ENCODE measurements around the gene C10orf105. TPM values are rescaled to one million over a fixed set of nuclear protein-coding genes. Genes with fewer than 3 reads are reported as not detected.

Gene C10orf105
- total RNA-seq, 4 donors from 2014 or later: 0.06 to 0.27 (median 0.14) TPM

DNA sequence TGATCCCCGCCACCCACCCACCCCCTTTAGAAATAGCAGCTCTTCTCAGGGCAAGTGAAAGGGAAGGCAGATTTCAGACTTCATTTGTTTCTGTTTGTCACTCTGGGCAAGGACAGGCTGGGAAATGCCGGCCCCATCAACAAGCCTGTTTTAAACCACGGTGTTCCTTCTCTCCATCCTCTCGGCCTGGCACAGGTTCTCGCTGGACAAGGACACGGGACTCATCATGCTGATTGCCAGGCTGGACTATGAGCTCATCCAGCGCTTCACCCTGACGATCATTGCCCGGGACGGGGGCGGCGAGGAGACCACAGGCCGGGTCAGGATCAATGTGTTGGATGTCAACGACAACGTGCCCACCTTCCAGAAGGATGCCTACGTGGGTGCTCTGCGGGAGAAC lies 42.3 kb downstream of the C10orf105 start:
- intact Hi-C loops (cut with DNase I; ENCODE audit: low total_unique reads): no loop called here
- H3K4me3 ChIP-seq (ENCODE audit: low read depth, poor library complexity, severe bottlenecking): no peak overlapping the region
- WGBS, 2 donors: 95% methylated on average over 17 of the region's 17 CpGs

DNA sequence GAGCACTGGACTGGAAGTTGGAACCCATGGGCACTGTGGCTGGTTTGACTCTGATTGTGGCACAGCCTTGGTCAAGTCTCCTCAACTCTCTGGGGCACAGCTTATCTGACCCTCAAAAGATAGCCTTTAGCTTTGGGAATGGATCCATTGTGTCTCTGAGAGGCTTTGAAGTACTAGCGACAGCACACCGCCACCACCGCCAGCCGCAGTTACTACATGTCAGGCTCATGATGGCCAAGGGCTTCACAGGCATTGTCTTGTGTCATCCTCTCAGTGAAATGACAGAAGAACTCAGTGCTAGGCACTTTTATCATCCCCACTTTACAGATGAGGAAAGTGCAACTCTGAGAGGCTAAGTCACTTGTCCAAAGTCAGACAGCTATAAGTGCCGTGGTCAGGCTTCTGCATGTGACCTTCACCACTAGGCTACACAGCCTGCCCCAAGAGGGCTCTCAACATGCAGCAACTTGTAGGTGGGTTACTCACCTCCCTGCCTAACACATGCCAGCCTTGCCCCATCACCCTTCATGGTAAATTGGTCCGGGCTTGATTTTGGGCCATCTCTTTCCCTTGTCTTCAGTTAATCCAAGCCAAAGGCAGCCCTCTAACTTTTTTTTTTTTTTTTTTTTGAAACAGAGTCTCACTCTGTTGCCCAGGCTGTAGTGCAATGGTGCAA lies 44.1 kb downstream of the C10orf105 start:
- intact Hi-C loops (cut with DNase I; ENCODE audit: low total_unique reads): no loop called here
- DNase-seq (ENCODE audit: low spot score in 2 of 2): no peak
- WGBS, 2 donors: 89 to 97% methylated on average over 6 of the region's 6 CpGs
- TF ChIP-seq, protein P1, sequence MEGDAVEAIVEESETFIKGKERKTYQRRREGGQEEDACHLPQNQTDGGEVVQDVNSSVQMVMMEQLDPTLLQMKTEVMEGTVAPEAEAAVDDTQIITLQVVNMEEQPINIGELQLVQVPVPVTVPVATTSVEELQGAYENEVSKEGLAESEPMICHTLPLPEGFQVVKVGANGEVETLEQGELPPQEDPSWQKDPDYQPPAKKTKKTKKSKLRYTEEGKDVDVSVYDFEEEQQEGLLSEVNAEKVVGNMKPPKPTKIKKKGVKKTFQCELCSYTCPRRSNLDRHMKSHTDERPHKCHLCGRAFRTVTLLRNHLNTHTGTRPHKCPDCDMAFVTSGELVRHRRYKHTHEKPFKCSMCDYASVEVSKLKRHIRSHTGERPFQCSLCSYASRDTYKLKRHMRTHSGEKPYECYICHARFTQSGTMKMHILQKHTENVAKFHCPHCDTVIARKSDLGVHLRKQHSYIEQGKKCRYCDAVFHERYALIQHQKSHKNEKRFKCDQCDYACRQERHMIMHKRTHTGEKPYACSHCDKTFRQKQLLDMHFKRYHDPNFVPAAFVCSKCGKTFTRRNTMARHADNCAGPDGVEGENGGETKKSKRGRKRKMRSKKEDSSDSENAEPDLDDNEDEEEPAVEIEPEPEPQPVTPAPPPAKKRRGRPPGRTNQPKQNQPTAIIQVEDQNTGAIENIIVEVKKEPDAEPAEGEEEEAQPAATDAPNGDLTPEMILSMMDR (IDR thresholded peaks at IDR 0.05): no peak
- no peak for TF ChIP-seq POLR2A (IDR thresholded peaks at IDR 0.05)
- H3K4me3 ChIP-seq (ENCODE audit: low read depth, poor library complexity, severe bottlenecking): no peak overlapping the region

More for the DNA sequence above, 42.3 kb downstream of the C10orf105 start:
- DNase-seq (ENCODE audit: low spot score in 2 of 2): no peak
- no peak for TF ChIP-seq POLR2A (IDR thresholded peaks at IDR 0.05)
- TF ChIP-seq, protein P1 (IDR thresholded peaks at IDR 0.05): no peak

DNA sequence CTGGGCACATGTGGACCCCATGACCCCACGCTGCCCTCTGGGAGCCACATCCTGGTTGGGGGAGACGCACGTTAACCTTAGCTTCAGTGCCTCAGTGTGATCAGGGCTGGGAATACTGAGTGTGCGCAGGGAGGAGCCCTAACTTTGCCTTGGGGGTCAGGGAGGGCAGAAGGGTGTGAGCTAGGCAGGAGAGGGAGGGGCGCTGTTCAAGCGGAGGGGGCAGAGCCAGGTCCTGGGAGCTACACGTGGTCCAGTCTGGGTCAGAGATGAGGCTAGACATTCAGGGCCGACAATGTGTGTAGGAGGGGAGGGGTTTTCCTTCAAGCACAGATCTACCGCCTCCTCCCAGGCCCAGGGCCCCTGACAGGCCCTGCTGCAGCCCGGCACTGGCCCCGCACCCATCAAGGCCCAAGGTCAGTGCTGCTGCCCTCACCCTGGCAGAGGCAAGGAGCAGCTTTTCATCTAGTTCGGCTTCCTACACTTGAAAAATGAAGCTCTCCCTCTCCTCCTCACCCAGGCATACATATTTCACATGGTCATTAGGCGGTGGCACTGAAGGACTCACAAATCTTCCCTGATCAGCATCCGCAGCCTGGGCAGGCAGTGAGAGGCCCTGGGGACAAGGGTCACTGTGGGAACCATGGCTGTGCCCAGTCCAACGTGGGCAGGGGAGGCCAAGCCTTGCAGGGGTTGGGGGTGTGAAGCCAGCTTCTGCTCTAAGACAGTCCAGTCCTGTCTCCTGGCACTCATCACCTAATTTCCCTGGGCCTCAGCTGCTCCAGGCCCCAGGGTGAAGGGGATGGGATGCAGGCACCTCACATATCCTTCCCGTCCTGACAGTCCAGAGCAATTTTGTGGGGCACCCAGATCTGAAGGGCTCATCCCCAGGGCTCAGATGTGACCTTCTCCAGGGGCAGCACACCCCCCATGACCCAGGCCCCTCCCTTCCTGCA lies 47.3 kb downstream of the C10orf105 start:
- 79 to 82% methylated on average over 16 of the region's 16 CpGs for WGBS, 2 donors
- TF ChIP-seq POLR2A (IDR thresholded peaks at IDR 0.05): no peak
- TF ChIP-seq, protein P1 (IDR thresholded peaks at IDR 0.05): no peak
- intact Hi-C loops (cut with DNase I; ENCODE audit: low total_unique reads): no loop called here
- no peak overlapping the region for H3K4me3 ChIP-seq (ENCODE audit: low read depth, poor library complexity, severe bottlenecking)
- no peak for DNase-seq (ENCODE audit: low spot score in 2 of 2)

- H3K4me3 ChIP-seq (ENCODE audit: low read depth, poor library complexity, severe bottlenecking): no peak overlapping the region
- WGBS, 2 donors: 49 to 51% methylated on average over 5 of the region's 5 CpGs
- TF ChIP-seq, protein P1 (IDR thresholded peaks at IDR 0.05): no peak
- TF ChIP-seq POLR2A (IDR thresholded peaks at IDR 0.05): no peak
- intact Hi-C loops (cut with DNase I; ENCODE audit: low total_unique reads): no loop called here
- no peak for DNase-seq (ENCODE audit: low spot score in 2 of 2)
Observed at GRCh38 chr10:71667387-71667752, 52.2 kb downstream of the C10orf105 start.

DNA sequence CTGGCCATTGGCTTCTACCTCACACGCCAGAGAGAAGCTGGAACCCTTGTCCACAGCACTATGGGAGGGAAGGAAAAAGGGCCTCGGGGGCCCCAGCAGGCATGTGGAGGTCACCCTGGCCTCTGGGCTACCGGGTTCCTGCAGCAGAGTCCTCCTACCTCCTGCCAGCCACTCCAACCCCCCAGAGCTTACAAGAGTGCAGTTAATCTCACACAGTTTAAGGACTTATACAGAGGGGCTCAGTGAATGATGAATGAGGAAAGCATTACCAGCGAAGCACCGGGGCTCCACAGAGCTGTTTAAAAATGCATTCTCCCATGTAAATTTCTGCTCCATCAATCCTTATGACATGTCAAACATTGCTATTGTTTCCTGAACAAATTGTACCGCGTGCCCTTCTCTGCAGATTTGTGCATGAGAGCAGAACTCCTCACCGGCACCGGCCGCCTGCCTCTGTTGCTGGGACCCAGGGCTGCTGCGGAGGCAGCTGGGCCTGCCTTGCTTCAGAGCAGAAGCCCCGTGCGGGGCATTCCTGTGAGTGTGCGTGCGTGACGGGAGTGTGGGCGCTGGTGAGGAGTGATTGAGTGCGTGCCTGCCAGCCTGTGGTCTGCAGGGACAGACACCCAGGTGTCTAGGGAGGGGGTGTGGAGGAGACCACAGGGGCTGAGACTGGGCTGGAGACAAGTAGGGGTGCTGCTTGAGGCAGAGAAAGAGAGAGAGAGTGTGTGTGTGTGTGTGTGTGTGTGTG lies 52.8 kb downstream of the C10orf105 start:
- H3K4me3 ChIP-seq (ENCODE audit: low read depth, poor library complexity, severe bottlenecking): no peak overlapping the region
- TF ChIP-seq, protein P1 (IDR thresholded peaks at IDR 0.05): no peak
- 72 to 75% methylated on average over 18 of the region's 18 CpGs for whole genome bisulfite sequencing, 2 donors
- DNase-seq (ENCODE audit: low spot score in 2 of 2): no peak
- intact Hi-C loops (cut with DNase I; ENCODE audit: low total_unique reads): no loop called here
